ENCODE results near the gene CTNNA3. TPM values are rescaled to one million over a fixed set of nuclear protein-coding genes. Genes with fewer than 3 reads are reported as not detected.
"Not testable (repeated sequence)": the region's sequence is repeated elsewhere in the genome, so short reads cannot be mapped to it uniquely, and the experiment has no call there.

Gene CTNNA3
- polyA plus RNA-seq, 3 donors = 0.05 to 0.09 TPM; not detected in 1

- WGBS, 3 donors = 10 to 16% (median 15%) methylated on average over 27 to 29 of the region's 29 CpGs
- H3K27ac ChIP-seq (ENCODE audit: low read depth, low read length) = not testable (repeated sequence)
Observed at GRCh38 chr10:67230680-67231500, 465.1 kb downstream of the CTNNA3 start.

- 73 to 92% (median 75%) methylated on average over 4 of the region's 4 CpGs for WGBS, 3 donors
- H3K27ac ChIP-seq (ENCODE audit: low read depth, low read length) = no peak overlapping the region
Observed at GRCh38 chr10:67225226-67225625, 470.8 kb downstream of the CTNNA3 start.

GRCh38 chr10:67224553-67224952 is 471.4 kb downstream of the CTNNA3 start:
- H3K27ac ChIP-seq (ENCODE audit: low read depth, low read length) = no peak overlapping the region
- 76 to 81% (median 79%) methylated on average over 5 of the region's 5 CpGs for WGBS, 3 donors

GRCh38 chr10:67222934-67223333 is 473.1 kb downstream of the CTNNA3 start:
- WGBS, 3 donors = 62 to 74% (median 69%) methylated on average over 3 of the region's 3 CpGs
- no peak overlapping the region for H3K27ac ChIP-seq (ENCODE audit: low read depth, low read length)

- no peak overlapping the region for H3K27ac ChIP-seq (ENCODE audit: low read depth, low read length)
- WGBS, 3 donors = 69 to 77% (median 74%) methylated on average over 4 of the region's 4 CpGs
Observed at GRCh38 chr10:67221939-67222494, 474.0 kb downstream of the CTNNA3 start.

- no peak overlapping the region for H3K27ac ChIP-seq (ENCODE audit: low read depth, low read length)
- 62 to 81% (median 80%) methylated on average over 1 of the region's 1 CpG for WGBS, 3 donors
Observed at GRCh38 chr10:67211680-67212079, 484.3 kb downstream of the CTNNA3 start.

- WGBS, 3 donors = 87 to 90% (median 88%) methylated on average over 6 of the region's 6 CpGs
- H3K27ac ChIP-seq (ENCODE audit: low read depth, low read length) = not testable (repeated sequence)
Observed at GRCh38 chr10:67207923-67208322, 488.1 kb downstream of the CTNNA3 start.

DNA sequence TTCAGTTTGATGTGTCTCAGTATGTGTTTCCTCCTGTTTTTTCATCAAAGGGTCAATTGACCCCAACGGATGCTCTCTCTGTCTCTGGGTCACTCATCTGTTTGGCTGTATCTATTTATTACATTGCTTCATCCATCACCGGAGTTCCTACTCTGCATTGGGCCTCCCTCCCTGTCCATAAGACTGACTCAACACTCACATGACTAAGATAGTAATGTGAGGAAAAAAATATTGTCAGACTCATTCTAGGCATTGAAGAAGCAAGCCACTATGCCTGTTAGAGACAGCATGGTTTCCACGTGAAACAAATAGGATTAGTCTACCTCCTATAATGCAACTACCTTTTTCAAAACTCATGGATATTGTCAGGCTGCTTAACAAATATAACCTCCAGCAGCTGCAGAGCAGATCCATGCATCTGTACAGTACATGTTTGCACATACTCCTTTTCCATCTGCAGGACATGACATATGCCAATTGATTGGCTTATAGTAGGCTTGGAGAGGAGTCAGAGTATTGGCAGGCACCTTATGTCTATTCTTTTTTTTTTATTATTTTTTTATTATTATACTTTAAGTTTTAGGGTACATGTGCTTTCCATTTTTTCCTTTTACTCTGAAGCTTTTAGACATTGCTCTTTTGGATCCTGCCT is 495.0 kb downstream of the CTNNA3 start:
- H3K27ac ChIP-seq (ENCODE audit: low read depth, low read length) = no peak overlapping the region
- WGBS, 3 donors = 76 to 82% (median 79%) methylated on average over 3 of the region's 3 CpGs

- no peak overlapping the region for H3K27ac ChIP-seq (ENCODE audit: low read depth, low read length)
- WGBS, 3 donors = 78 to 89% (median 82%) methylated on average over 2 of the region's 2 CpGs
Observed at GRCh38 chr10:67175354-67175753, 520.6 kb downstream of the CTNNA3 start.

GRCh38 chr10:67173787-67174186 is 522.2 kb downstream of the CTNNA3 start:
- H3K27ac ChIP-seq (ENCODE audit: low read depth, low read length) = no peak overlapping the region

DNA sequence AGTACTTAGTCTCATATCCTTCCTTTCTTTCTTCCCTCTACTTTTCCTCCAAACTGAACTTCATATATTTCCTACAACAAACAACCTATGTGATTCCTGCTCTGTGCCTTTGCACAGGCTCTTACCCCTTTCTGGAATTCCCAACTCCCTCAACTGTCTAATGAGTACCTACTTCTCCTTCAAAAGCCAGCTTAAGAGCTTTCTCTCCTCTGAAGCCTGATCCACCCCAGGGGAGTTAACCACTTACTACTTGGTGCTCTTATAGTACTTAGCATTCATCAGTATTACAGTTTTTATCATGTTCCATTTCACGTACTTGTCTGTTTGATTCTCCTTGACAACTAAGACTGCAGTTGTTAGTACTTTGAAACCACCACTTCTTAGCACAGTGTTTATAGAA is 524.0 kb downstream of the CTNNA3 start:
- WGBS, 3 donors = 73 to 83% (median 81%) methylated on average over 1 of the region's 1 CpG

GRCh38 chr10:67156239-67156638 is 539.8 kb downstream of the CTNNA3 start:
- H3K27ac ChIP-seq (ENCODE audit: low read depth, low read length) = no peak overlapping the region

More for the DNA sequence above, 524.0 kb downstream of the CTNNA3 start:
- H3K27ac ChIP-seq (ENCODE audit: low read depth, low read length) = no peak overlapping the region

DNA sequence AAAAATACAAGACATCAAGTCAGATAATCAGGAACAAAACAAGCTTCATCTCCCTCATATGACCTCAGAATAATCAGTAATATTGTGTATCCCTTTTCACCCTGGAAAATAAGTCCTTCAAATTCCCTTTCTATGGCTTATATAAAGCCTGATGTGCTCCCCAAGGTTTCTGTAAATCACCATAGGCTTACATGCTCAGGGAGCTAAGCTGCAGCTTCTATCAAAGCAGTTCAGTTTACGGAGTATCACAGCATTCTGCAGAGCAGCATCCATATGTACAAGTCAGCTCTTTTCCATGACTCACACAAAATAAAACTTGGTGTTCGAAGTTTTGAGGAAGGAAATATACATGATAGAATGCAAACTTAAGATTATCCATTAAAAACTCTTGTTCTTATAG is 544.5 kb downstream of the CTNNA3 start:
- H3K27ac ChIP-seq (ENCODE audit: low read depth, low read length) = no peak overlapping the region
- 74 to 80% (median 79%) methylated on average over 2 of the region's 2 CpGs for WGBS, 3 donors

GRCh38 chr10:67144530-67144929 is 551.5 kb downstream of the CTNNA3 start:
- no peak overlapping the region for H3K27ac ChIP-seq (ENCODE audit: low read depth, low read length)
- WGBS, 3 donors = 47 to 94% (median 94%) methylated on average over 1 of the region's 1 CpG

- H3K27ac ChIP-seq (ENCODE audit: low read depth, low read length) = no peak overlapping the region
- WGBS, 3 donors = 76 to 92% (median 76%) methylated on average over 6 of the region's 6 CpGs
Observed at GRCh38 chr10:67141300-67141699, 554.7 kb downstream of the CTNNA3 start.

DNA sequence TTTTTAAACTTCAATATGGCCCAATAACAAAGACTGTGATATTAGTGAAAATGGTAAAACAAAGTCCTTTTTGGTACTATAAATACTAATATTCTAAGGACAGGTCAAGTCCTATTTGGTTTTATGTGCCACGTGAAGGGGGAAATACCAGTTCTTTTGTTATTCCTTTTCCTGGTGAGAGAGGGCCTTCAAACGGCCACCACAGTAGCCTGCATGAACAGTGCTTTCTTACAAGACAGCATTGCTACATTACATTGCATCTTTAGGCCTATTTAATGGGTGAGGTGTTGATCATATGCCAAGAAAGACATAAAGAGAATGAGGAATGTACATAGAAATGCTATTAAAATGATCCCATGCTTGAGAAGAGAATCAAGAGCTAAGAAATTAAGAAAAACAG is 555.4 kb downstream of the CTNNA3 start:
- WGBS, 3 donors = 39 to 58% (median 54%) methylated on average over 2 of the region's 2 CpGs
- no peak overlapping the region for H3K27ac ChIP-seq (ENCODE audit: low read depth, low read length)

- H3K27ac ChIP-seq (ENCODE audit: low read depth, low read length) = no peak overlapping the region
- 63 to 82% (median 76%) methylated on average over 2 of the region's 2 CpGs for WGBS, 3 donors
Observed at GRCh38 chr10:67127441-67127840, 568.6 kb downstream of the CTNNA3 start.

DNA sequence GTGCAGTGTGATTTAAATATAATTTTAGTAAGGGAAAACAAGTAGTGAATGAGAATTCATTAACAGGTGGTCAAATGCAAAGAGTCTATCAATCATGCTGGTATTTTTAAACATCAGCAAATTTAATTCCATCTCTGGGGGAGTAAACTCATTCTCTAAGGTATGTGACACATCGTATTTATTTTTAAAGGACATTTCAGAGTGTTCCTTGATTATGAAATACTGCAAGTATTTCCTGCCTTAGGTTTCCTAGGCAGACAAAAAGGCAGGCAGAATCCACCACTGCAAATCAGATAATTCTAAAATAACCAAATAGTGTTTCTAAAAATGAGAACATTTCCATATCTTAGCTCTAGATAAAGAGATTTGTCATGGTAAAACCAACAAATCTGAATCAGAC is 576.3 kb downstream of the CTNNA3 start:
- WGBS, 3 donors = 28 to 36% (median 34%) methylated on average over 1 of the region's 1 CpG
- H3K27ac ChIP-seq (ENCODE audit: low read depth, low read length) = no peak overlapping the region

DNA sequence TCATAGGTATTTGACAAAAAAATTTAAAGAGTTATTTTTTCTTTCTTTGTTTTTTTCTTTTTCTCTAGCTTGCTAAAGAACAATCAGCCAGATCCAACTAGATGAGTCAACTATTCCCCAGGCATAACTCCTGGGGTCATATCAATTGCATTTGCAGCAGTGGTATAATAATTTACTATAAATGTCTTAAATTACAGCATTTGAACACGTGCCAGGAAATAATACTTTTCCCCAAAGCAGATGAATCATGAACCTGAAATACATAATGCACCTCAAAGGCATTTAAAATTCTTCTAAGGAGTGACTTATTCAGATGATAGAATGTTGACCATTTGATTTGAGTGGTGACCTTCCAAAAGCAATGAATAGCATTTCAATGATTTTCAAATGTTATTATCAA is 580.0 kb downstream of the CTNNA3 start:
- 23 to 59% (median 24%) methylated on average over 1 of the region's 1 CpG for WGBS, 3 donors
- H3K27ac ChIP-seq (ENCODE audit: low read depth, low read length) = no peak overlapping the region

- WGBS, 3 donors = 36 to 88% (median 75%) methylated on average over 2 of the region's 2 CpGs
- H3K27ac ChIP-seq (ENCODE audit: low read depth, low read length) = no peak overlapping the region
Observed at GRCh38 chr10:67114945-67115344, 581.0 kb downstream of the CTNNA3 start.

Measured in adipose tissue (tissue), 3 donors.